Lower lobe of right lung (tissue), 2 donors: ENCODE measurements around the gene PPA1. TPM values are rescaled to one million over a fixed set of nuclear protein-coding genes. Genes with fewer than 3 reads are reported as not detected.
A peak's percentile ranks its signal among the peaks of the same experiment; 100 is the strongest.
"Not testable (repeated sequence)": the region's sequence is repeated elsewhere in the genome, so short reads cannot be mapped to it uniquely, and the experiment has no call there.

Source experiments
- ATAC-seq, 2 donors: fragments of 200-7000 bp; cut with Tn5 transposase; one replicate each; pipeline ENCODE4 v1.9.1; 2020 to 2022; ENCODE audit warnings: mild to moderate bottlenecking in 2 of 2, moderate library complexity in 2 of 2
- DNase-seq: peaks from one replicate; pipeline ENCODE4 v3.0.0-alpha.2; 2020
- H3K27ac ChIP-seq: fragments of 200-600 bp; one replicate; pipeline ENCODE4 v1.8.0; 2022
- H3K27me3 ChIP-seq: fragments of 200-600 bp; one replicate; pipeline ENCODE4 v1.8.0; 2022; ENCODE audit warnings: low read depth
- H3K36me3 ChIP-seq: fragments of 200-600 bp; one replicate; pipeline ENCODE4 v1.8.0; 2022; ENCODE audit warnings: mild to moderate bottlenecking
- H3K4me1 ChIP-seq: fragments of 200-600 bp; one replicate; pipeline ENCODE4 v1.8.0; 2022
- H3K4me3 ChIP-seq: fragments of 200-600 bp; one replicate; pipeline ENCODE4 v1.8.0; 2022; ENCODE audit warnings: mild to moderate bottlenecking
- H3K9me3 ChIP-seq: fragments of 200-600 bp; one replicate; pipeline ENCODE4 v1.8.0; 2022
- intact Hi-C: fragments of 100-400 bp; cut with DNase I; formaldehyde crosslinking; loops from one replicate; pipeline ENCODE4 v1.11.0; 2022
- total RNA-seq: library from RNA; stranded (reverse); fragmentation: NEBNext Ultra II Directional; extraction: Animal tissue kit (Norgen Biotek cat#: 25700); gene quantifications from one replicate; pipeline ENCODE4 v1.2.1, GENCODE V29; 2021
- TF ChIP-seq, protein P1 (sequence below): fragments of 200-600 bp; IDR thresholded peaks from one replicate; pipeline ENCODE4 v1.8.0; 2022; ENCODE audit warnings: antibody characterized with exemption, mild to moderate bottlenecking
- donor health status: DM: no; HTN: yes; CAD: no; lungs with severe emphysema.

Gene PPA1
- total RNA-seq, 1 donor from 2014 or later = 163 TPM

DNA sequence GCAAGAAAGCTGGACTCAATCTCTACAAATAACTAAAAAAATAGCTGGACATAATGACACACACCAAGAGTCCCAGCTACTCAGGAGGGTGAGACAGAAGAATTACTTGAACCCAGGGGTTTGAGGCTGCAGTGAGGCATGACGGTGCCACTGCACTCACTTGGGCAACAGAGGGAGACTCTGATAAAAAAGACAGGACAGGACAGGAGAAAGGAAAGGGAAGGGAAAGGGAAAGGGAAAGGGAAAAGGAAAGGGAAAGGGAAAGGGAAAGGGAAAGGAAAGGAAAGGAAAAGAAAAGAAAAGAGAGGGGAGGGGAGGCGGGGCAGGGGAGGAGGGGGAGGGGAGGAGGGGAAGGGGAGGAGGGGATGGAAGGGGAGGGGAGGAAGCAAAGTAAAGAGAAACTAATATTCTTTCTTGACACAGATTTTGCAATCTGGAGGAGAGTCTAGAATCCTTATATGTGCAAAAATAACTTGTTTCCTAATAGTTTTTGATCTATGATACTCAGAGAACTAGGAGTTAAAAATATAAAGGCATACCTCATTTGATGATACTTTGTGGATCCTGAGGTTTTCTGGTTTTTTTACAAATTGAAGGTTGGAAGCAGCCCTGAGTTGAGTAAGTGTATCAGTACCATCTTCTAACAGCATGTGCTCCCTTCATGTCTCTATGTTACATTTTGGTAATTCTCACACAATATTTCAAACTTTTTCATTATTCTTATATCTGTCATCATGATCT is 70.9 kb downstream of the PPA1 start:
- intact Hi-C loops = no loop called here
- no peak for DNase-seq
- no peak for ATAC-seq
- TF ChIP-seq, protein P1, sequence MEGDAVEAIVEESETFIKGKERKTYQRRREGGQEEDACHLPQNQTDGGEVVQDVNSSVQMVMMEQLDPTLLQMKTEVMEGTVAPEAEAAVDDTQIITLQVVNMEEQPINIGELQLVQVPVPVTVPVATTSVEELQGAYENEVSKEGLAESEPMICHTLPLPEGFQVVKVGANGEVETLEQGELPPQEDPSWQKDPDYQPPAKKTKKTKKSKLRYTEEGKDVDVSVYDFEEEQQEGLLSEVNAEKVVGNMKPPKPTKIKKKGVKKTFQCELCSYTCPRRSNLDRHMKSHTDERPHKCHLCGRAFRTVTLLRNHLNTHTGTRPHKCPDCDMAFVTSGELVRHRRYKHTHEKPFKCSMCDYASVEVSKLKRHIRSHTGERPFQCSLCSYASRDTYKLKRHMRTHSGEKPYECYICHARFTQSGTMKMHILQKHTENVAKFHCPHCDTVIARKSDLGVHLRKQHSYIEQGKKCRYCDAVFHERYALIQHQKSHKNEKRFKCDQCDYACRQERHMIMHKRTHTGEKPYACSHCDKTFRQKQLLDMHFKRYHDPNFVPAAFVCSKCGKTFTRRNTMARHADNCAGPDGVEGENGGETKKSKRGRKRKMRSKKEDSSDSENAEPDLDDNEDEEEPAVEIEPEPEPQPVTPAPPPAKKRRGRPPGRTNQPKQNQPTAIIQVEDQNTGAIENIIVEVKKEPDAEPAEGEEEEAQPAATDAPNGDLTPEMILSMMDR = no peak
- Histone ChIP-seq H3K27ac (peak overlapping the region; percentile 25), H3K36me3 (peaks cover 68% of the 10 kb centered on the region), H3K4me3 (no peak overlapping the region), H3K4me1 (peaks cover 56% of the 10 kb centered on the region), H3K27me3 (no peaks in the 10 kb centered on the region), H3K9me3 (no peaks in the 10 kb centered on the region)

DNA sequence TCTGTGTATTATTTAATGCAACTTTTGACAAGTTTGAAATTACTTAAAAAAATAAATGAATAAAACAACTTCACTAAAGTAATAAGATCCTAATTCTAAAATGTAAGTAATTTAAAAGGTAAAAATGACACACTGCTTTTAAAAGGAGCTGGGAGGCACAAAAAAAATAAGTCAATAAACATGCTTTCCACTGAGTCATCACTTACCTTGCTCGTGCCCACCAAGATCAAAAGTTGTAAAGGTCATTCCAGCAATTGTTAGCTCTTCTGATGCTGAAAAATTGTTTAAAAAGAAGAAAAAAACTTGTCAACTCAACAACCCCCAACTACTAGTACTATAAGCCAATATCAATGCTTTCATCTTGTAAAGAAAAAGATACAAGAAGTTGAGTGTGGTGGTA is 72.4 kb downstream of the PPA1 start:
- ATAC-seq (no peak), DNase-seq (no peak)
- Histone ChIP-seq H3K4me3 (no peak overlapping the region), H3K27me3 (no peaks in the 10 kb centered on the region), H3K36me3 (peaks cover 68% of the 10 kb centered on the region), H3K4me1 (peaks cover 43% of the 10 kb centered on the region), H3K27ac (no peak overlapping the region), H3K9me3 (no peaks in the 10 kb centered on the region)
- TF ChIP-seq, protein P1 = no peak
- intact Hi-C loops = no loop called here

DNA sequence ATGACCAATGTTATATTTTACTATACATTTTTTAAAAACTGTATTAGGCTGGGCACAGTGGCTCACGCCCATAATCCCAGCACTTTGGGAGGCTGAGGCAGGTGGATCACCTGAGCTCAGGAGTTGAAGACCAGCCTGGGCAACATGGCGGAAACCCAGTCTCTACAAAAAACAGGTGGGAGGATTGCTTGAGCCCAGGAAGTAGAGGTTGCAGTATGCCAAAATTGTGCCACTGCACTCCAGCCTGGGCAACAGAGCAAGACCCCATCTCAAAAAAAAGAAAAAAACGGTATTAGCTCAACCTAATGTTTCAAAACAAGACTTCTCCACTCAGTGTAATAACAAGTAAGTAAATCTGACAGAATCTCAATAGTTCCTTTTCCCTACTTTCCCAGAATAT is 73.9 kb downstream of the PPA1 start:
- peaks cover 75% of the 10 kb centered on the region for H3K36me3 ChIP-seq

DNA sequence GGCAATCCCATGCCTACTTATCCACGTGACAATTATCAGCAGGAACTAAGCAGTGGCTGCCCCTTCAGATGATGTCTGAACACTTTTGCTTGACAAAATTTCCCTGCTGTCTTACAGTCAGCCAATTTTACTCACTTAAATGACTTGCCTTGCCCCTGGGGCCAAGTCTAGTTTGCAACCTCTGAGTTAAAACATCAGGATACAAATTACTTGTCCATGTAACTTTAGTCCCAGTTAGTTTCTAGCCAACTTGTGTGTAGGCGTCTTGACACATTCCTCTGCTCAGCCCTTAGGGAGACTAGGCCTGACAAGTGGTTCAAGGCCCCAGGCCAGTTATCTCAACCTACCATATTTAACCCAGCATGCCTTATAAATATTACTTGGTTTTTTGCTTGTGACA is 75.1 kb downstream of the PPA1 start:
- ATAC-seq (no peak), DNase-seq (no peak)
- H3K36me3 ChIP-seq = peaks cover 88% of the 10 kb centered on the region
- no peaks in the 10 kb centered on the region for H3K9me3 ChIP-seq
- TF ChIP-seq, protein P1 = no peak
- H3K27me3 ChIP-seq = no peaks in the 10 kb centered on the region
- H3K27ac ChIP-seq = no peak overlapping the region
- intact Hi-C loops = no loop called here
- H3K4me1 ChIP-seq = peaks cover 22% of the 10 kb centered on the region
- no peak overlapping the region for H3K4me3 ChIP-seq

More for the DNA sequence above, 73.9 kb downstream of the PPA1 start:
- H3K4me3 ChIP-seq, intact Hi-C loops, H3K27ac ChIP-seq, DNase-seq, H3K9me3 ChIP-seq, H3K27me3 ChIP-seq, ATAC-seq: not testable (repeated sequence)
- peaks cover 34% of the 10 kb centered on the region for H3K4me1 ChIP-seq

DNA sequence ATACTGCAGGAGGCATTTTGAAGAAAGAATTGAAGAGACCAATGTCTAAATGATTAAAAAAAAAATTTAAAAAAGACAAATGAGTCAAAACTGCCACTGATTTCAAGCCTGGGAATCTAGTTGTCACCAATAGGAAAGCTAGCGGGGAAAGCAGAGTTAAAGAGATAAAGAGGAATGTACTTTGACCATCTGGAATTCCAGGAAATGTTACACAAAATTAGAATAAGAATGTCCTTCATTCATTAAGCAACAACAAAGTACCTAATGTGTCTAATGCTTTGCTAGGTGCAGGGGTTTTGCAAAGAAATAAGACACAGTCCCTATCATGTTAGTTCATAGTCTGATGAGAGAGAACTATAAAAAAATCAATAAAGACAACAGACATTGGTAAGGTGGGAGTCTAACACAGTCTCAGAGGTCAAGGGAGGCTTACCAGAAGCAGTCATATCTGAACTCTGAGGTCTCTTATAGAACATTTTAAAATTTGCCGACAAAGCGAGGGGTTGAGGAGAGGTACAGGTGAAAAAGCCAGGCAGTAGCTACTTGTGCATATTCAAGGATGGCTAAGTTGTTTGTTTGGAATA is 77.9 kb downstream of the PPA1 start:
- TF ChIP-seq, protein P1 = no peak
- no peaks in the 10 kb centered on the region for H3K27me3 ChIP-seq
- ATAC-seq (no peak), DNase-seq (no peak)
- intact Hi-C loops = no loop called here
- no peak overlapping the region for H3K4me3 ChIP-seq
- peaks cover 100% of the 10 kb centered on the region for H3K36me3 ChIP-seq
- no peaks in the 10 kb centered on the region for H3K9me3 ChIP-seq
- no peak overlapping the region for H3K27ac ChIP-seq
- no peaks in the 10 kb centered on the region for H3K4me1 ChIP-seq

Other genes with a start within 250 kb of the PPA1 start
- 6.6 TPM for gene MACROH2A2, start 180.6 kb downstream of the PPA1 start, total RNA-seq
- gene AIFM2, start 100.6 kb downstream of the PPA1 start, total RNA-seq = 9.7 TPM
- 13.4 TPM for gene TYSND1, start 86.7 kb downstream of the PPA1 start, total RNA-seq
- 114 TPM for gene SAR1A, start 62.9 kb downstream of the PPA1 start, total RNA-seq
- 1.0 TPM for gene NPFFR1, start 50.6 kb upstream of the PPA1 start, total RNA-seq
- gene LRRC20, start 149.2 kb upstream of the PPA1 start, total RNA-seq = 10.0 TPM
- gene EIF4EBP2, start 170.7 kb upstream of the PPA1 start, total RNA-seq = 77.2 TPM
- not detected for gene NODAL, start 208.3 kb upstream of the PPA1 start, total RNA-seq
- 16.0 TPM for gene PALD1, start 245.3 kb upstream of the PPA1 start, total RNA-seq